ENCODE results near the gene C11orf16.

C11orf16 gene

GRCh38 chr11:8964324-8965320 lies 31.9 kb upstream of the C11orf16 start, which contains the start of gene TMEM9B:
Gene TMEM9B, minus strand, starts transcription at chr11:8964442. Its CDS starts 129 bp downstream, at chr11:8964313.
- peak; percentile 87 for DNase-seq (ENCODE audit: low read depth, low spot score)
- H3K4me3 ChIP-seq (ENCODE audit: low read depth, low read length), result peak within 1 kb of the TSS; percentile 81
- in situ Hi-C loops (cut with HindIII; ENCODE audit: low sequenced_read_pairs), result no loop called here
- no peak for TF ChIP-seq CTCF (IDR thresholded peaks at IDR 0.05; ENCODE audit: low read depth, low read length)

GRCh38 chr11:8963569-8964323 lies 31.0 kb upstream of the C11orf16 start:
- no peak for DNase-seq (ENCODE audit: low read depth, low spot score)
- in situ Hi-C loops (cut with HindIII; ENCODE audit: low sequenced_read_pairs), result no loop called here
- no peak for TF ChIP-seq CTCF (IDR thresholded peaks at IDR 0.05; ENCODE audit: low read depth, low read length)
- peak overlapping the region; percentile 81 for H3K4me3 ChIP-seq (ENCODE audit: low read depth, low read length)

- no peak for TF ChIP-seq CTCF (IDR thresholded peaks at IDR 0.05; ENCODE audit: low read depth, low read length)
- DNase-seq (ENCODE audit: low read depth, low spot score), result no peak
- in situ Hi-C loops (cut with HindIII; ENCODE audit: low sequenced_read_pairs), result no loop called here
- no peak overlapping the region for H3K4me3 ChIP-seq (ENCODE audit: low read depth, low read length)
Observed at GRCh38 chr11:8962841-8963240, 30.1 kb upstream of the C11orf16 start.

- no peak for DNase-seq (ENCODE audit: low read depth, low spot score)
- no peak overlapping the region for H3K4me3 ChIP-seq (ENCODE audit: low read depth, low read length)
- no peak for TF ChIP-seq CTCF (IDR thresholded peaks at IDR 0.05; ENCODE audit: low read depth, low read length)
- in situ Hi-C loops (cut with HindIII; ENCODE audit: low sequenced_read_pairs), result no loop called here
Observed at GRCh38 chr11:8961401-8961800, 28.7 kb upstream of the C11orf16 start.

- in situ Hi-C loops (cut with HindIII; ENCODE audit: low sequenced_read_pairs), result no loop called here
- no peak overlapping the region for H3K4me3 ChIP-seq (ENCODE audit: low read depth, low read length)
- peak; percentile 86 for DNase-seq (ENCODE audit: low read depth, low spot score)
- TF ChIP-seq CTCF (IDR thresholded peaks at IDR 0.05; ENCODE audit: low read depth, low read length), result peak; percentile 65
Observed at GRCh38 chr11:8959546-8960166, 26.9 kb upstream of the C11orf16 start.

- in situ Hi-C loops (cut with HindIII; ENCODE audit: low sequenced_read_pairs), result no loop called here
- H3K4me3 ChIP-seq (ENCODE audit: low read depth, low read length), result no peak overlapping the region
- DNase-seq (ENCODE audit: low read depth, low spot score), result no peak
- no peak for TF ChIP-seq CTCF (IDR thresholded peaks at IDR 0.05; ENCODE audit: low read depth, low read length)
Observed at GRCh38 chr11:8956860-8957259, 24.1 kb upstream of the C11orf16 start.
